NCI-H146 treated with DMSO at 0.1 percent for 48 hours (cell line): ENCODE results near the gene UBE2QL1.

Experiments
- DNase-seq: peaks from one replicate; lab custom pipeline; 2025; ENCODE audit not compliant: unreplicated experiment; lab: John Stamatoyannopoulos, UW

Gene UBE2QL1

GRCh38 chr5:6473284-6473683, 24.6 kb downstream of the UBE2QL1 start:
- DNase-seq: no peak

- DNase-seq: no peak
These were observed 27.1 kb downstream of the UBE2QL1 start for GRCh38 chr5:6475626-6476312.

- DNase-seq: no peak
These were observed 27.6 kb downstream of the UBE2QL1 start for GRCh38 chr5:6476313-6476661.

- DNase-seq: no peak
These were observed 30.1 kb downstream of the UBE2QL1 start for GRCh38 chr5:6478793-6479192.

- DNase-seq: no peak
These were observed 31.7 kb downstream of the UBE2QL1 start for GRCh38 chr5:6480133-6481051.

- DNase-seq: peak; percentile 27
These were observed 34.1 kb downstream of the UBE2QL1 start for GRCh38 chr5:6482735-6483134.

- no peak for DNase-seq
These were observed 35.3 kb downstream of the UBE2QL1 start for GRCh38 chr5:6483880-6484382.

- DNase-seq: no peak
These were observed 35.8 kb downstream of the UBE2QL1 start for GRCh38 chr5:6484446-6484845.

DNA sequence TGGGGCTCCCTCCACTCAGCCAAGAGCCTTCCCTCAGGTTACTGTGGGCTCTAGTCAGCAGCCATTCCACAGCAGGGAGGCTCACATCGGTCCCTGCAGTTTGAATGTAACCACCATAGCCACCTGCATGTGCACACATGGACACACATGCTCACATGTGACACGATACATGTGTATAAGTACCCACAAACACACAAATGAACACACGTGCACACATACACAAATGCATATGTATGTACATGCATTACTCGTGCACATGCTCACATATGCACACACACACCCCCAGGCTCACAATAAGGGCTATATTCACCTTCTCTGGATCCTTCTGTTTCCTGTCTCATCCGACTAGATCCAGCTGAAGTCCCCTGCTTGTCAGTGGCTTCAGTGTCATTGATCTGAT, 36.2 kb downstream of the UBE2QL1 start:
- DNase-seq: no peak

DNA sequence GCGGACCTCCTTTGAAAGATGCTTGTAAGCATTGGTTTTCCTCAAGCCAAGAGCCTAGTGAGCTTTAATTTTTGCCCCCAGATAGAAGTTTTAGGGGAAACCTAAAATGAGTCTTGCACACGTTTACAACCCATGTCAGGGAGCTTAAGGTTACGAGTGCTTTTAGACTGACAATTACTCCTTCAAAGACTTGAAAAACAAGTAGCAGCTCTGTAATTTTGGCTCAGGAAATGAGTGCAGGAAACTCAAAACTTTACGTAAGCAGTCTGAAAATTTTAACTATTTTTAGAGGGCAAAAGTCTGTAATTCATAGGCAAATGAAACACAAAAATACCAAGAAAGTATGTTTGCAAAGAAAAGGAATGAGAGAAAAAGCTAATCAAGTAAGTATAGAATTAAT, 36.8 kb downstream of the UBE2QL1 start:
- no peak for DNase-seq

DNA sequence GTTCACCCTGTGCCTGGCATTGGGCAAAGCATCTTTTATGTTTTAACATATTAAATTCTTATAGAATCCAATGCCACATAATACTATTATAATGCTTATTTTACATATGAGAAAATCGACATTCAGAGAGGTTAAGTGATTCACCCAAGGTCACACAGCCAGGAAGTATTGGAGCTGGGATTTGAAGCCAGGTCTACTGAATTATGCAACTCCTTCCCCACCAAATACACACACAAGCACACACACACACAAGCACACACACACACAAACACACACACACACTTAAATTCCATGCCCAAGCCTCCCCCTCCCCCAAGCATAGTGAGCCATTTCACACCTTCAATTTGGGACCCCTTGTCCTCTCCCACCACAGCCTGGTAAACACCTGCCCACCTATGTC, 37.4 kb downstream of the UBE2QL1 start:
- no peak for DNase-seq

DNA sequence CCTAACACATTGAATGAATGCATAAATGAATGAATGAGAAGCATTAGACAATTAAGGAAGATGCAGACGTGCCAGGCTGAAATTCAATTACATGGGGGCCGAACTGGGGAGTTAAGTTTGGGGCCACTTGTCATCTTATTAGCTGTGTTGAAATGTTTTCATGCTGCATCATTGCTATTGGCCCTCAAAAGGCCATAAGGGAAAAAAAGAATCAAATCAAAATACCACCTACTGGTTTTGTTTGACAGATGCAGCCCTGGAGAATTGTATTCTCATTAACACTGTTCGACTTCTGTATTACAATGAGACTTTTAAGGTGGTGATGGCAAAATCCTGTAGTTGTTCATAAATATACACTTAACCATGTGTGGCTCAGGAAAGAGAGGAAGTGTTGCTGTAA, 38.4 kb downstream of the UBE2QL1 start:
- no peak for DNase-seq

DNA sequence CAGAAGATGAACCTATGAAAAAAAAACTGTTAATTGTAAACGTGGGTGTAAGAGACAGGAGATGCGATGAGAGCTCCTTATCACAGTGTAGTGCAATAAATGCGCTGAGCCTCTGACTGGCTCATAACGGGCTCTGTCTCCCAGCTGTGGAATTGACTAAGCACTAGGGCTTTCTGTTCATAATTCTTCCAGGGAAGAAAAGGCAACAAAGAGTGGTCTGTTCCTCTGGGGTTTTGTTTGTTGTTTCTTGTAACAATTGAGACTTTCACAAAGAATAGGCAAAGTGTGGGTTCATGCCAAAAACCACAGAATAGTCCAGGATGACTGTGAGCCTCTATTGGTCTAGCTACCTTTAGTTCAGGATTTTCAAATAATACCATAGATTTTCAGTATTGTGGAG, 39.4 kb downstream of the UBE2QL1 start:
- DNase-seq: no peak

DNA sequence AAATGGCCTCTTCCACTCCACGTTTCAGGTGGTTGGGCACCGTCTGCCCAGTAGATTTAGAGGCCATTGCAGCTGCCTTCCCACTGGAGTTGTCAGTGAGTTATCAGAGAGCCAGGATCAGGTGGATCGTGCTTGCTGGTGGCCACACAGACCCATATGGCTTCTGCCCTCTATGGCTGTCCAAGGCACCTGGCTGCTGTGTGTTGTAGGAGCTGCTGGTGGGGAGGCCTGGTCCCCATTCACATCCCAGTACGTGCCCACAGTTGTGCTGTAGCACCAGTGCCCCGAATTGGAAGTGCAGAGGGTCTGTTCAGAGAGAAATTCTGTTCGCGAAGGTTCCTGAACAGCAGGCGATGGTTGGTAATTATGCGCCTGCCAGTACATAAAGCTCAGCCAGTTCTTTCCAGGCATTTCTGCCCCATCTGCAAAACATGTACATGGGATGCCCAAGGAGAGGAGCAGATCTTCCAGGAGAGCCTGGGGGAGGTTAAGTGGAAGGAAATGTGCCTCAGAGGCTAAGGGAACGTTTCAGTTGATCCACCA, 41.1 kb downstream of the UBE2QL1 start:
- DNase-seq: no peak

GRCh38 chr5:6490246-6490645, 41.6 kb downstream of the UBE2QL1 start:
- DNase-seq: no peak

- no peak for DNase-seq
These were observed 42.0 kb downstream of the UBE2QL1 start for GRCh38 chr5:6490693-6491092.

- DNase-seq: no peak
These were observed 42.7 kb downstream of the UBE2QL1 start for GRCh38 chr5:6491196-6491918.

- no peak for DNase-seq
These were observed 43.2 kb downstream of the UBE2QL1 start for GRCh38 chr5:6491919-6492290.

DNA sequence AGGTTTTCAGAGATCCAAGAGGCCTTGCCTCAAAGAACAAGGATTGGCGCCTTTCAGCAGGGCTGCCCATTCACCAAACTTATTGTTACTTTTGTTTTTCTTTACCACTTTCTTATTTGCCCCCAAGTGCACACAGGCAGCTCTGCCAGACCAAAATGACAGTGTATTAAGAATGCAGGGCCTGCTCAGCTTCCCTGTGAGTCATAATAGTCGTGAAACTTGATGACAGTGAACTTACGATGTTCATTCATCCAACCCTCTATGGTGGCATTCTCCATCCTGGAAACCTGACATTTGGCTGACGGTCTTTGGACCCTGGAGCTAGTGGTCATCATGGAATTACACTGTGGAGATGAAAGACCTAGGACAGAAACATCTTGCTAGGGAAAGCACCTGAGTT, 44.3 kb downstream of the UBE2QL1 start:
- DNase-seq: no peak

GRCh38 chr5:6493681-6494454, 45.2 kb downstream of the UBE2QL1 start:
- DNase-seq: no peak

DNA sequence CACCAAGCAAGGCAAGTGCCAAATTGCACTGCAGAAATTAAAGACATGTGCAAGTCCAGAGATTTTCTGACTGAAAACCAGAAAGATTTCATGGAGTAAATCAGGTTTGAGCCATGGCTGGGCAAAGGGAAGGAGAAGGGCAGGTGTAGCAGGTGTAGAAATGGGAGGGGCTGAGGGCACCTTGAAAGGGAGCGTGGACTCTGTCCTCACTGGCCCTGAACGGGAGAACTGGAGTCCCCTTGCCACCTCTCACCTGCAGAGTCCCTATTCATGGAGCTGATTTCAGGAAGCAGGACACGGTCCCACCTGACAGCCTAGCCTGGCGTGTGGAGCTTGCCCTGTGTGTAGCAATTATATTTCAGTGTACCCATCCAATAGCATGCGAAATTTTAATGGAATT, 46.3 kb downstream of the UBE2QL1 start:
- DNase-seq: no peak
